T-helper 1 cell treated with Interleukin-12 subunit alpha and Interleukin-12 subunit beta and Interleukin-4 antibody, amounts not matched to agents 30 ng/mL and 1 ng/mL, for 36 hours (primary cell): ENCODE measurements around the gene CFAP210. TPM values are rescaled to one million over a fixed set of nuclear protein-coding genes. Genes with fewer than 3 reads are reported as not detected.

Experiments used
- intact Hi-C: fragments of 100-400 bp; cut with micrococcal nuclease; formaldehyde crosslinking; loops from one replicate; pipeline ENCODE4 v1.15.1; 2024
- total RNA-seq: library from RNA; stranded (reverse); gene quantifications from 2 replicates; pipeline ENCODE4 v1.2.3, GENCODE V29; 2022

CFAP210 gene, protein sequence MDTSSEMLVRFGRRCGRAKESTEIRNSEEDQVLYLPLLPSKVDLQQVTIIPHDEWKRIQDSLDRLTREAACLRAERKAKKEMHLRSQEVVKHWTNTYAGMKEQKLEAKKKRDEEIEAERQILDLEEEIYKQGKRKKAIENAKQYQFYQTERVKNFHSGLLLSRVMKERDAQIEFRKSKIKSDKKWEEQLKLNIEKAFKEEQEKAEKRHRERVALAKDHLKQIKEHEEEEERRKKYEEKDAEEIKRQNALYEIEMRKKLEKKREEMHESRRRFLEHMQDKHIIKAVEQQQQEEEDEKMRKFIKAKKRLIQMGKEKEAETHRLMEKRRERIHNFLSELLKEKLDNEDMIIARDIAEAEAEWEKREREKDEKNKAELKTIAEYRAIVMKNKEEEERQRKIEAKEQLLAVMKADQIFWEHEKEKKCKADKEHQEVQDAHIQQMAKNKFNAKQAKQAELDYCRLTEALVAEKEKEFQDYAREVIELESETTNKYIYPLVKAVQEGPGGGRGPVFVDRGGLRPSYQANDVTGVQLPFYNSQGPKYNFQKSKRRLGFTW
- not detected in 2 replicates for total RNA-seq

DNA sequence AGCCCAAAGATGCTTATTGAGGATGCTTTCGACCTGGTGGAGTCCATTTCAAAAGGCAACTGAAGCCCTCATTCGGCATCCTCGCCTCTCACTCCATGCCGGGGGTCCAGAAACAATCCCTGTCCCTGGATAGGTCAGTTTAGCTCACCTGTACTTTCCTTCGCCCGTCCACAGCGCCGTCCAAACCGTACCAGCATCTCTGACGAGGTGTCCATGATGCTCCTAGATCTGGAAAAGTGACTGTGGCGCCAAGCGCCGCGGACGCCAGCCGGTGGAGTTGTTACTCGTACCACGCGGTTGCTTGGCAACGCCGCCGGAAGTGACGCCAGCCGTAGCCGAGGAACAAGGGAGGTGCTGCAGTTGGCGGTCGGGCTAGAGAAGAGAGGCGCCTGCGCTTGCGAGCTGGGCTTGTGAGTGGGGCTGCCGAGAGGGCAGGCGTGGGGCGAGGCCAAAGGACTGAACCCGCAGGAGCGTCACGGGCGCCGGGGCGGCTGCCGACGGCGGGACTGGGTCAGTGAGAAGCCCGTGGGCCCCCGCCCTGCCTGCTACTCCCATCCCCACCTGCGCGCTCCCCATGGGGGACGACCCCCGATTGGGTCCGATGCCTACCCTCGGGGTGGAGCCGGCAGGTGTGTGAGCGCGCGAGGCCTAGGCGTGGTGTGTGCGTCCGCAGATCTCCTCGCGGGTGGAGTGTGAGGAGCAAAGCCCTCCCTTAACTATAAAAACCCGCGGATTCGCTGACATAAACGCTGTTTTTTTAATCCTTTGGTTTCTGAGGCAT is at the start of gene CFAP210, which contains the start of gene PHOSPHO2:
CFAP210 (minus strand) TSS at position 293 of the 781 bp plus-strand sequence; CDS start at position 215, 78 bp downstream.
PHOSPHO2 (plus strand) TSS at position 357 of the 781 bp plus-strand sequence. CDS start 6,503 bp downstream, outside the sequence.
- intact Hi-C loops = loop anchor here (1.0 to 5.0 kb wide), 12 partner anchors 11 to 1740 kb away; partner anchors contain the start of genes BBS5, DCAF17, FASTKD1 and GORASP2

DNA sequence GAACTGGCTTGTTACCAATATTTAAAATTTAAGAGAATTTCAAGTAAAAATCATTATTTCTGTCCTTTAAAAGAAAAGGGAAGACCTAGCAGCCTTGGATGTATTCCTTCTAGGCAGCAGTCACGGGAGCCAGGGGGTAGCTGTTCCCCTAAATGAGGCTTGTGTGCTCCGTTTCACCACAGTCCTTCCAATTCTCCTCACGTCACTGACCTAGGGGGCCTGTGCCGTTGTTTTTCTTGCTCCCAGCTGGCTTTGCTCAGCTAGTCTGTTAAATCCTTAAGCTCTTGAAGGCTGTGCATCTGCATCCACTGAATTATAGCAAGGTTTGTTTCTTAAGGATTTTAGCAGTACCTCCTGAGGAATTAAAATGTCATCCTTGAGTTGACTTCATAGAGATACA is 49.3 kb upstream of the CFAP210 start:
- intact Hi-C loops = no loop called here

DNA sequence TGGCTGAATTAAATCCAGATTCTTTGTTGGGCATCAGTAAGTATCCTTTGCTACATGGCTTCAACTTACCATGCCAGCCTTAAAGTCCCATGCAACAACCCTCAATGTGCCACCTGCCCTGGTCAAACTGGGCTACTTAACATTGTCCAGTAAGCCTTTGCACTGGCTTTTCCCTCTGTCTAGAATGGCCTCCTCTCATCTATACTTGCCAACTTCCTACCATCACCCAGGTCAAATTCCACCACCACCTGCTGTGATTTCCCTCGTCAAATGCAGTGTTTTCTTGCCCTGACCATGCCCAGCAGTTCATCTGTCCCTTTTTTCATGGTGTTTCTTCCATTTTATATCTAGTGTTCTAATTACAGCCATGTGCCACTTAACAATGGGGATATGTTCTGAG is 45.1 kb upstream of the CFAP210 start:
- intact Hi-C loops = no loop called here

DNA sequence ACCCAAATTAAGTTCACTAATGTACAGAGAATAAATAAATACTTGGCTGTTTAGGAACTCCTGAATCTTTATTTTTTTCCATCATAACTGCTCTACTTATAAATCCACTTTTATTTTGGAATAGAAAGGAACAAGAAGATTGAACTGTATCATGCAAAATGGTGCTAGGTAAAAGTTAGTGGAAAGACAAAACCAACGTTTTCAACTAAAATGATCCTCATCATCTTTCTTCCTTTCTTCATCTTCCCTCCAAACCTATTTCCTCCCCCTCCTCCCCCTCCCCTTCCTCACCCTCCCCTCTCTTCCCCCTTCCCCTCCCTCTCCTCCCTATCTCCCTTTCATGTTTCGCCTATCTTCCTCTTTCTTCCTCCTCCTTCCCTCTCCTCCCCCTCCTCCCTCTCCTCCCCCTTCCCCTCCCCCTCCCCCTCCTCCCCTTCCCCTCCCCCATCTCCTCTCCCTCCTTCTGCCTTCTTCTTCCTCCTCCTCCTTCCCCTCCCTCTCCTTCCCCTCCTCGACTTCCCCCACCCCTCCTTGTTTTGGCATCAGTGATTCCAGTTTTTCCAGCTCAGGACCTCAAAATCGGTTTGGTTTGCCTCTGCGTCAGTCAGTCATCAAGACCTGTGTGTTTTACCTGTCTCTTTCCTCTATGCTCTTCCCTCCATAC is 44.5 kb upstream of the CFAP210 start:
- intact Hi-C loops = no loop called here

DNA sequence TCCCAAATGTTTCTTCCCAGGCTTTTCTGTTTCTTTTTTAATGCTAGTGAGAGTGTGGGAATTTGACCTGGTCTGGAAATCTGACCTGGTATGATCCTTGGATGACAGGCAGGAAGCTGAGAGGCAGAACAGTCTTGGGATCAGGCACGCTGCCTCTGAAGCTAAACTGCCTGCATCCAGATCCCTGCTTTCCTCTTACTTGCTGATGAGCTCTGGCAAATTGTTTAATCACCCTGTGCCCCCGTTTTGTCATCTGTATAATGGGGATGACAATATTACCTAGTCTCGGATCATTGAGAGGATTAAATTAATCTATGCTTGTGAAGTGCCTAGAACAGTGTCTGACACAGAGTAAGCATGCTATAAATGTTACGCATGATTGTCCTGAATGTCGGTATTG is 42.7 kb upstream of the CFAP210 start:
- intact Hi-C loops = no loop called here

DNA sequence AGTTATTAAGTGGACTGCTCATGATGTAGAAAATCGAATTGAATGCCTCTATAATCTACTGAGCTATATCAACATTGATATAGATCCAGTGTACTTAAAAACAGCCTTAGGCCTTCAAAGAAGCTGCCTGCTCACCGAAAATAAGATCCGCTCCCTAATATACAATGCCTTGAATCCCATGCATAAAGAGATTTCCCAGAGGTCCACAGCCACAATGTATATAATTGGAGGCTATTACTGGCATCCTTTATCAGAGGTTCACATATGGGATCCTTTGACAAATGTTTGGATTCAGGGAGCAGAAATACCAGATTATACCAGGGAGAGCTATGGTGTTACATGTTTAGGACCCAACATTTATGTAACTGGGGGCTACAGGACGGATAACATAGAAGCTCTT is 41.4 kb upstream of the CFAP210 start:
- intact Hi-C loops = no loop called here

DNA sequence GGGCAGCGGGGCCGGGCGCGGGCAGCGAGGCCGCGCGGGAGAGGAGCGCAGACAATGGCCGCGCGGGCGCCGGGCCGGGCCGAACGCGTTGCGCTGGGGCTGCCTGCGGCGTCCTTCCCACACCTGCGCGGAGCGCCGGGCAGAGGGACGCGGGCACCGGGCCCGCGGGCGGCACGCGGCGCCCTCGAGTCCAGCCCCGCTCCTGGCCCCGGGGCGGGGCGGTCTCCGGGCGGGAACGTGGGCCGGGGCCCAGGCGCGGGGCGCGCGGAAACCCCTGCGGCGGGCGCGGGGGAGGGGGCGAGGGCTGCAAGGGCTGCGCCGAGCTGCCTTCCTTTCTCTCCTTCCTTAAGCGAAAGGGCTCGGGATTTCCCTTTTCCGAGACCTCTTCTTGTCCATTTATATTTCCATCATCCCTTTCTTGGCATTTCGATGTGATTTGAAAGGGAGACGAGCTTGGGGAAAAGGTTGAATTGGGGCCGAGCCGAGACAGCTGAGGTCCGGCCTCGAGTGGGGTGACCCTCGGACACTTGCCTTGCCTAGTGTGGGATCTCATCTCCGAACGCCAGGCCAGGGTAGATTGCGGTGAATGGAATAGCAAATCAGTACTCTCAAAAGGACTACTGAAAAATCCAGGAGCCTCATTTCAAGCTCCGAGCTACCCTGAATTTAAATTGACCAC is 40.1 kb upstream of the CFAP210 start:
- intact Hi-C loops = no loop called here

DNA sequence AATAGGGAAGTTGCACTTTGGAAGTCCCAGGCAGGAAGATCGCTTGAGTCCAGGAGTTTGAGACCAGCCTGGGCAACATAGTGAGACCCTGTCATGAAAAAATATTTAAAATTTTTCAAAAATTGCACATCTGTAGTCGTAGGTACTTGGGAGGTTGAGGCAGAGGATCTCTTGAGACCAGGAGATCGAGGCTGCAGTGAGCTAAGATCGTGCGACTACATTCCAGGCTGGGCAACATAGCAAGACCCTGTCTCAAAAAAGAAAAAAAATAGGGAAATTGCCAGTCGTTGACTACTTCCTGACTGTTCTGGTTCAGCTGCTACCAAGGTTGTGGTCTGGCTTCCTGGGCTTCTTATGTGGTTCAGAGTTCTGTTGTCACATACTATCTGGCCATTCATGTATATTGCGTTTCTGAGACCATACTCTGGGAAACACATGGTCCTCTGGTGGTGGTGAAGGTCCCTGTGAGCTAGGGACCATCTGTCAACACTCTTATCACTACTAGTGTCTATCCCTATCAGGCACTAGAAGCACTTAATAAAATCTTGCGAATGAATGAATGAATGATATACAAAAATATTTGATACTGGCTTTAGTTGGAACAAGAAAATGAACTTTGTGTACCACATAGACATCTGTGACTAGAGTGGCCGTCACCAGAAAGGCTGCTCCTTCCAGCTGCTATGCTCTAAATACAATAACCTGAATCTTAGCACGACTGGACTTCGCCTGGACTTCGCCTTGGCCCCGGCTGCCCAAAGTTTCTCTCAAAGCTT is 38.6 kb upstream of the CFAP210 start:
- intact Hi-C loops = loop anchor here (1.0 to 2.0 kb wide), 2 partner anchors 38 to 66 kb away; partner anchors contain the start of genes CFAP210, PHOSPHO2 and SSB

DNA sequence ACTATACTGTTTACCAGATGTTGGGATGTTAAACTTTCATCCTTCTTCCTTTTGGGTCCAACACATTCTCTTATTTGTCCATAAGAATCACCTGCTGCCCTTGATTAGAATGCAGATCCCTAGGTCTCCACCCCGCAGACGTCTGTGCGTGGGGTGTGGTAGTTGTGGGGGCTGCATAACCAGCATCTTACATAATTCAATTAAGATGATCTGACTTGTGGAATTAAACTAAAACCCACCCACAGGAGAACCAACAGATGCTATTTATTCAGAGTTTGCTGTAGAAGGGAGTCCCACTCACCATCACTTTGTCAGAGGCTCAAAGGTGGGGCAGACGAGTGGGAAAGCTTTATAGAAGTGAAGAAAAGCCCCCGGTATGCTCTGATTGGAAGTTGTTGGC is 37.9 kb upstream of the CFAP210 start:
- intact Hi-C loops = loop anchor here (2.0 kb wide), 1 partner anchor 67 kb away; the partner anchor contains the start of gene SSB

DNA sequence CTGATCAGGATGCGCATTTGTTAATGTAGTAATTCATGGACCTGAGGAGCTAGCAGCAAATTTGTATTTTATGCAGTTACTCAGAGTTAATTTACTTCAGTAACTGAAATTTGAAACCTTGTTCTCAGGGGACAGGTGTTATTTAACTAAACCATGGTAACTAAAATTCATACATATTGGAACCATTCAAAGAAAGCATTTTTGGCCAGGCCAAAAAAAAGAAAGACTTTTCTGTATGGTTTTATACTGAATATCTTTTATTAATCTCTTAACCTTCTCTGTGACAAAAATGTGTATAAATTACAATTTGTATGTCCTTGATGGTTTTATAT is 35.0 kb upstream of the CFAP210 start:
- intact Hi-C loops = no loop called here

DNA sequence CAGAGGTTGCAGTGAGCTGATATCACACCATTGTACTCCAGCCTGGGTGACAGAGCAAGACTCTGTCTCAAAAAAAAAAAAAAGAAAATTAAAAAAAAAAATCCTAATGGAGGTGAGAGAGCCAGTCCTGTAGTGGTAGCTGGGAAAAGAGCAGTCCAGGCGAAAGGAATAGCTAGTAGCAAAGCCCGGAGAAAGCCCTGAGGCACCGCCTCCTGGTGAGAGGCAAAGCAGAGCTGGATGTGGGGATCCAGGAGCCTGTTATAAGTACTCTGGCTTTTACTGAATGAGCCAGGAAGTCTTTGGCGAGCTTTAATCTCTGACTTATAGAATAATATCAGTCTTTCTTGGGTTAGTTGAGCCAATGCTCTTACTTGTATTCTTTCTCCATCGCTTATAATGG is 32.9 kb upstream of the CFAP210 start:
- intact Hi-C loops = no loop called here

DNA sequence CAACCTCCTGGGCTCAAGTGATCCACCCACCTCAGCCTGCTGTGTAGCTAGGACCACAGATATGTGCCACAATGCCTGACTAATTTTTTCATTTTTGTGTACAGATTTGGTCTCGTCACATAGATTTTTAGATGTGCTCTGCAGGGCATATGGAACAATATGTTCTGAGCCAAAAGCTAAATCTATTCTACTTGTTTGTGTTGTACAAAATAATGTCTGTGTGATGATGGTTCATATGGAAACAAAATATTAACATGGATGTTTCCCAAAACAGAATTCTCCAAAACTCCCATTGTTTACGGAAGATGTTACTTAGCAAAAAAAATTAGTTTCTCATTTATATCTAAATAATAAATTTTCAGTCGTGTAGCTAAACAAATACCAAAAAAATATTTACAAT is 26.8 kb upstream of the CFAP210 start:
- intact Hi-C loops = no loop called here

DNA sequence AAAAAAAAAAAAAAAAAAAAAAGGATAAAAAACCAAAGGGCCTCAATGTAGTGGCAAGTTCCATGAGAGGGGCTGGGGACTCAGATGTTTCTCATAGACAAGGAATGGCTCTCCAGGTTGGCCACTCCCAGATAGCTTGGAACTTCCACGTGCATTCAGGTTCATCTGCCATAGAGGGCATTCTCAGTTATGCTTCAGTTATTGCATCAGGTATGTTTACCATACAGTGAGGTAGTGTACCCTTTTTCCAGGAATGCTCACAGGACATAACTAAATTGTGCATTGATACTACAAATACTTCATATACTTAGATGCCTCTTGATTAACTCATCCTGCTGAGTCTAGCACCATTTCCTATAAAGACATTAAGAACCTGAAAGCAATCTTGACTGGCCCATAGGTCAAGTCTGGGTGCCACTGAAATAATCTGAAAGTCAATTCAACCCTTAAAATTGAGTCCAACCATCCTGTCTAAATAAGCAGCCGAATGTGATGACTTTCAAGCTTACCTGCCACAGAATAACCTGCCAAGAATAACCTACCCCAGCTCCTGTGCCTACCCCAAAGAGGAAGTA is 24.8 kb upstream of the CFAP210 start:
- intact Hi-C loops = no loop called here

DNA sequence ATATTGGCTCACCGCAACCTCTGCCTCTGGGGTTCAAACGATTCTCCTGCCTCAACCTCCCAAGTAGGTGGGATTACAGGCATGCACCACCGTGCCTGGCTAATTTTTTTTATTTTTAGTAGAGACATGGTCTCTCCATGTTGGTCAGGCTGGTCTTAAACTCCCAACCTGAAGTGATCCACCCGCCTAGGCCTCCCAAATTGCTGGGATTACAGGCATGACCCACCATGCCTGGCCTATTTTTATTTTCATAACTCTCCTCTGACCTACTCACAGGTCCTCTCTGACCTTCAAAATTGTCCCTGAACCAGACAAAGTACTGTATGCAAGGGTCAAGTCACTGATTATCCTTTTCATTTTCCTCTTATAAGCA is 23.5 kb upstream of the CFAP210 start:
- intact Hi-C loops = no loop called here

DNA sequence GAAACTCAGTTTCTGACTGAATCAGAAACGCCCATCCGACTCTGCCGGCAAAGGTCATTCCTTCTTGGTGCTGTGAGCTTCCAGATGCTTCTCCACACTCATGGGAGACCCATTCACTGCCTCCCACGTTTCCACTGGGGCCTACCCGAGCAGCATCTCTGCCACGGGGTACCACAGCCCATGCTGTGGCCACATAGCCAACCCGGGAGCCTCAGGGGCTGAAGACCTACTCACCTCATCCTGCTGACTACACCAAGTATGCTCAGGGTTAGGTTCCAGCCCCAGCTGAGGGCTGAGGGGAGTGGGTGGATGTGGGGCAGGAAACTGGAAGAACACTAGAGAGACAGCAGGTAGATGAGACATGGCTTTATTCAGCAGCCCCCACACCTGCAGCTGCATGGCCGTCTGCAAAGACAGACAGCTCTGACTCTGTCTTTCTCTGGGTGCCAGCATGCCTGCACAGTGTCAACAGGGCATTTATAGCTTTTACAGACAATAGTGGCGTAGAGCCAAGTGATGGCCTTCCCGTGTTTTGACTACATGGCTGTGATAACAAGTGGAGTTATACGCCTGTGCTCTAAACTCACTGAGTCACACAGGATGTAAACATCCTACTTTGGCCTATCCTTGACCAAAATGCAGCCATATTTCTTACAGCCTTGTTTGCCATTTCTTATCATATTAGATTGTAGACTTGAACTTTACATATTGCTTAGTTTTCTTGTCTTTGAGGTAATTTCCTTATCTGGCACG is 22.9 kb upstream of the CFAP210 start:
- intact Hi-C loops = no loop called here

DNA sequence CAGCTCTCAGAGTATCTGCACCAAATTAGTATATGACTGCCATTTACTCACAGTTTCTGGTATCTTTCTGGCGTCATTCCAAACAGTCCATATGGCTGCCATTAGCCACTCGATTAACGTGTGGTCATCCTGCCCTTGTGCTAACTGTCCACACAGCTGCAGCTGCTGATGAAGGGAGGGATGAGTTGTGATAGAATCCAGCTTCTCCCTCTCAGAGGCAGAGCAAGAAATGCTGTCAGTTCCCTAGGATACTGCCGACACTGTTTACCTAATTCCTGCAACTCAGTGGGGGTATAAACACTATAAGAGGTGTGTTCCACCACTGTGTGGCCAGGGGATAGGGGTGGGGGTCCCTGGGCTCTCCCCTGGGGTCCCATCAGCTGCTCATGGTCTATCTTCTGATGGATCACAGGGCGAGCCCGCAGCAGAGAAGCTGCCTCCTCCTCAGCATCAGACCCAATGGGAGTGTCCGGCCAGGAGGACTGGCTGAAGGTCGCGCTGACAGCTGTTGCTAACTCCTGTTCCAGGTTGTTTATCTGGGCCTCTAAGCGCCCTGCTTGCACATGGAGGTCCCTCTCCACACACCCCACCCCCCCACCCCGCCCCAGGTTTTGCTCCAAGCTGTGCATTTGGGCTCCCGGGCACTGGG is 22.2 kb upstream of the CFAP210 start:
- intact Hi-C loops = no loop called here

DNA sequence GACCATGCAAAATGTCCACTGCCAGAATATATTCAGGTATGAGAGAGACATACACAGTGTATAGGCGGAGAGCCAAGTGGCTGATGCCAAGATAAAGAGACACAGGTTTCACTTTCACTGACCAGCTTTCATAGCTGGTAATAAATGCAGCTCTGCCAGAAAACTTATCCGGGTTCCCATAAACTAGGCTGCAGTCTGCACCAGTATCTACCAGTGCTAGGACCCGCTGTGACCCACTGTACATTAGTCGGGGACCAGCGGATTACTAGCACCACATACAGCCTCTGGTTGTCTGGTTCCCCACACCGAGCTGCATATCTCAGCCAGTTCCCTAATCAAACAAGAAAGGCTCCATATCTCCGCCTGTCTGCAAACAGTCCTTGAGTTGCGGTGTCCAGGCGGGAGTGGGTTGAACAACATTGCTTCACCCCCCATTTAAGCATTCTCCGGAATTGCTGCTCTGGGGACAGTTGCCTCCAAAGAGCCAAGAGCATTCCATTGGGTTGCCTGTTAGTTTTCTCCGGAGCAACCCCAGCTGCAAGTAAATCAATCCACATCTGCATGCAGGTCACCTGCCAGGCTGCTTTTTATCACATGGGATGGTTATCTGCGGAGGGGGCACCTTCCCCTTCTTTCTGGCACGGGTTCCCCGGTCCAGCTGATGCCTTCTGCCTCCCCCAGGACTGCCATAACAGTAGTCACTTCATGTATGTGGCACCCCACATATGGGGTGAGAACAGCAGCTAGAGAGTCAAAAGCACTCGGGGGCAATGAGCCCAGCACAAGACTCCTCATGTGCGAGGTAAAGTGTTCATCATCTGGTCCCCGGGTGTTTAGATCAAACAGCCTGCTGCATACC is 21.4 kb upstream of the CFAP210 start:
- intact Hi-C loops = no loop called here

DNA sequence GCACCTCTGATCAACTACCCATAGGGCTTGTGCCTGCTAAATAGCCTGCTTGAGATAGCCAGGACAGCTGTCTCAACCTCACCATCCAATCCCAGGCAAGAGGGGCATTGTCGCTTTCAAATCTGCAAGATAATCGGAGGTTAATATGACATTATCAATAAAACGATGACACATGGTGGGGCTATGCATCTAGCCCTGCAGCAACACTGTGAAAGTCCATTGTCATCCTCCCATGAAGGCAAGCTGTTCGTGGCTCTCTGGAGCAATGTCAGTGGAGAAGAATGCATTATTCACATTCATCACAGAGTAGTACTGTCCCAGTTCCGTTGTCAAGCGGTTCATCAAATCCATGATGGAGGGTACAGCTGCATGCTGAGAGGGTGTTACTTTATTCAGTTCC is 20.5 kb upstream of the CFAP210 start:
- intact Hi-C loops = no loop called here
